GM12878 (cell line): ENCODE data around the gene CORO1C. TPM values are rescaled to one million over a fixed set of nuclear protein-coding genes. Genes with fewer than 3 reads are reported as not detected.

Experiments
- ATAC-seq: fragments of 200-7000 bp; cut with Tn5 transposase; 3 replicates; pipeline ENCODE4 v1.9.1; 2020; ENCODE audit warnings: mild to moderate bottlenecking, moderate library complexity
- BruUV-seq: library from RNA; stranded (reverse); fragments of 400-500 nt; replicated peaks from 2 replicates; lab custom pipeline; 2021; lab: Mats Ljungman, UMichigan
- CTCF ChIA-PET: fragments of 300-600 bp; sonication (Branson Sonifier 250); formaldehyde crosslinking; extraction: SDS; loops from one replicate; lab custom pipeline; 2021; ENCODE audit warnings: inconsistent platforms; lab: Yijun Ruan, JAX
- POLR2A ChIA-PET: fragments of 350-600 bp; formaldehyde crosslinking; extraction: SDS; loops from one replicate; lab custom pipeline; 2021; ENCODE audit warnings: inconsistent platforms; lab: Charles Lee
- RAD21 ChIA-PET: fragments of 300-600 bp; sonication (Branson Sonifier 250); formaldehyde crosslinking; loops from one replicate; lab custom pipeline; 2023; ENCODE audit warnings: antibody characterized with exemption; ENCODE audit not compliant: unreplicated experiment; lab: Charles Lee
- SMC1A ChIA-PET: fragments of 300-600 bp; sonication (Branson Sonifier 250); formaldehyde crosslinking; loops from one replicate; lab custom pipeline; 2023; ENCODE audit not compliant: unreplicated experiment, uncharacterized antibody; lab: Charles Lee
- DNase-seq: peaks from one replicate; pipeline ENCODE4 v3.0.0-alpha.2; 2011; ENCODE audit warnings: low read depth, low spot score
- FAIRE-seq: peaks from 3 replicates; lab custom pipeline; 2011; peaks lifted over from hg19 to GRCh38; lab: Jason Lieb, UNC
- H2AFZ ChIP-seq: 2 replicates; pipeline ENCODE4 v1.6.0; 2011; ENCODE audit warnings: low read depth, low read length, control low read depth; ENCODE audit not compliant: control insufficient read depth
- H3K27ac ChIP-seq: 2 replicates; pipeline ENCODE4 v1.5.1; 2011; ENCODE audit warnings: control low read depth; ENCODE audit not compliant: control insufficient read depth, insufficient read depth
- H3K27me3 ChIP-seq, 2 experiments: replicated peaks in 1 of 2; 2 replicates each; pipeline versions ENCODE4 v1.6.0 to v1.6.1; 2011; ENCODE audit warnings: low read length in 1 of 2; ENCODE audit not compliant: control insufficient read depth in 2 of 2, insufficient read depth in 2 of 2
- H3K36me3 ChIP-seq, 2 experiments: 2 replicates each; pipeline ENCODE4 v1.5.1; 2011; ENCODE audit warnings: low read length in 1 of 2; ENCODE audit not compliant: control insufficient read depth in 2 of 2, insufficient read depth in 2 of 2
- H3K4me1 ChIP-seq: 2 replicates; pipeline ENCODE4 v1.6.1; 2011; ENCODE audit warnings: mild to moderate bottlenecking, low read length, moderate library complexity, mixed read lengths; ENCODE audit not compliant: control insufficient read depth, insufficient read depth
- H3K4me2 ChIP-seq: 2 replicates; pipeline ENCODE4 v1.6.0; 2011; ENCODE audit warnings: control low read depth; ENCODE audit not compliant: control insufficient read depth, insufficient read depth
- H3K4me3 ChIP-seq: fragments of 200-600 bp; sonication (generic); 2 replicates; pipeline ENCODE4 v1.5.1; 2016
- H3K79me2 ChIP-seq: 2 replicates; pipeline ENCODE4 v1.6.0; 2011; ENCODE audit warnings: low read length; ENCODE audit not compliant: control insufficient read depth, insufficient read depth
- H3K9ac ChIP-seq: 2 replicates; pipeline ENCODE4 v1.8.0; 2011; ENCODE audit warnings: low read length, control low read depth, mixed read lengths; ENCODE audit not compliant: control insufficient read depth, insufficient read depth
- H3K9me3 ChIP-seq: replicated peaks from 3 replicates; pipeline ENCODE4 v1.5.1; 2011; ENCODE audit warnings: mild to moderate bottlenecking, low read length; ENCODE audit not compliant: control insufficient read depth, insufficient read depth
- H4K20me1 ChIP-seq: 2 replicates; pipeline ENCODE4 v1.6.0; 2011; ENCODE audit not compliant: control insufficient read depth, insufficient read depth
- FOXK2 ChIP-seq: fragments of 450-650 bp; IDR thresholded peaks from 2 replicates; pipeline ENCODE4 v1.6.1; 2017; ENCODE audit warnings: mild to moderate bottlenecking, moderate library complexity
- HCFC1 ChIP-seq: fragments of 150-350 bp; IDR thresholded peaks from 2 replicates; pipeline ENCODE4 v1.6.1; 2014; ENCODE audit warnings: low read length
- JUNB ChIP-seq: IDR thresholded peaks from 2 replicates; pipeline ENCODE4 v1.6.1; 2016; ENCODE audit warnings: antibody characterized with exemption, mild to moderate bottlenecking
- MEF2B ChIP-seq: fragments of 450-650 bp; IDR thresholded peaks from 2 replicates; pipeline ENCODE4 v1.6.1; 2018; ENCODE audit warnings: mild to moderate bottlenecking, moderate library complexity; ENCODE audit not compliant: partially characterized antibody, poor library complexity, severe bottlenecking
- MXI1 ChIP-seq: fragments of 150-350 bp; IDR thresholded peaks from 2 replicates; pipeline ENCODE4 v1.6.1; 2011; ENCODE audit warnings: low read depth, mild to moderate bottlenecking, inconsistent platforms, low read length, improper control_type of control experiment
- PAX8 ChIP-seq: fragments of 450-650 bp; IDR thresholded peaks from 2 replicates; pipeline ENCODE4 v1.6.1; 2017; ENCODE audit warnings: mild to moderate bottlenecking, moderate library complexity
- RAD51 ChIP-seq: fragments of 450-650 bp; IDR thresholded peaks from 2 replicates; pipeline ENCODE4 v1.6.1; 2016; ENCODE audit warnings: moderate library complexity, mild to moderate bottlenecking, inconsistent platforms
- RBBP5 ChIP-seq: fragments of 200-600 bp; sonication (generic); conservative IDR thresholded peaks from 2 replicates; pipeline ENCODE4 v1.6.1; 2016
- WRNIP1 ChIP-seq: IDR thresholded peaks from 2 replicates; pipeline ENCODE4 v1.6.1; 2011; ENCODE audit warnings: low read depth, low read length, improper control_type of control experiment, borderline replicate concordance
- ZNF207 ChIP-seq: fragments of 450-650 bp; IDR thresholded peaks from 2 replicates; pipeline ENCODE4 v1.6.1; 2014; ENCODE audit warnings: antibody characterized with exemption, mild to moderate bottlenecking, borderline replicate concordance
- WGBS: methylation state at CpG from one replicate; pipeline ENCODE4 v1.1.6; 2016; ENCODE audit warnings: low lambda C conversion rate; ENCODE audit not compliant: insufficient replicate concordance, insufficient coverage; ENCODE audit errors: missing lambda C conversion rate; 5-methylcytosine and 5-hydroxymethylcytosine counted together
- in situ Hi-C: fragments of 300-500 bp; cut with MboI; formaldehyde crosslinking; loops from 9 replicates; pipeline ENCODE4 v1.14.3; 2018; ENCODE audit warnings: mixed read lengths
- intact Hi-C: fragments of 100-400 bp; cut with micrococcal nuclease; formaldehyde crosslinking; loops from one replicate; pipeline ENCODE4 v1.14.2; 2022; ENCODE audit not compliant: unreplicated experiment
- polyA plus RNA-seq, 11 experiments: library from polyadenylated mRNA; depleted of rRNA in 4 of 11; unstranded in 6 of 11; stranded (reverse) in 5 of 11; fragments of >200 nt; fragmentation: Nextera tagmentation in 4 of 11; fragmentation: Illumina TruSeq in 1 of 11; extraction: Ambion mirVana in 4 of 11; extraction: Trizol in 1 of 11; gene quantifications; 1 replicate in 1 of 11; 2 replicates in 10 of 11; pipeline versions ENCODE4 v1.2.1 to v1.2.3, GENCODE V29; 2011 to 2016; ENCODE audit warnings: inconsistent platforms in 2 of 11, missing spikeins in 2 of 11, low read depth in 1 of 11
- total RNA-seq, 4 experiments: library from RNA; depleted of rRNA in 3 of 4; stranded (reverse); fragments of >200 nt in 3 of 4; fragmentation: Illumina TruSeq in 1 of 4; extraction: Trizol in 1 of 4; gene quantifications; 2 replicates each; pipeline versions ENCODE4 v1.2.1 to v1.2.3, GENCODE V29; 2013 to 2021
- TF ChIP-seq, protein P1 (sequence below): fragments of 450-650 bp; IDR thresholded peaks from 2 replicates; pipeline ENCODE4 v1.6.1; 2017; ENCODE audit warnings: borderline replicate concordance
- TF ChIP-seq, protein P2 (sequence below): fragments of 450-650 bp; conservative IDR thresholded peaks from 2 replicates; pipeline ENCODE4 v1.6.1; 2017; ENCODE audit warnings: mild to moderate bottlenecking, moderate library complexity
- TF ChIP-seq, protein P3 (sequence below): fragments of 450-650 bp; formaldehyde crosslinking; IDR thresholded peaks from 2 replicates; pipeline ENCODE4 v1.5.0; 2022; ENCODE audit warnings: mild to moderate bottlenecking, missing genetic modification characterization

CORO1C gene
- total and polyA plus RNA-seq, 10 of the 15 experiments (the other 5 are each of a cell fraction or from before 2014, with no cell fraction given): 52.7 to 254 (median 171) TPM

DNA sequence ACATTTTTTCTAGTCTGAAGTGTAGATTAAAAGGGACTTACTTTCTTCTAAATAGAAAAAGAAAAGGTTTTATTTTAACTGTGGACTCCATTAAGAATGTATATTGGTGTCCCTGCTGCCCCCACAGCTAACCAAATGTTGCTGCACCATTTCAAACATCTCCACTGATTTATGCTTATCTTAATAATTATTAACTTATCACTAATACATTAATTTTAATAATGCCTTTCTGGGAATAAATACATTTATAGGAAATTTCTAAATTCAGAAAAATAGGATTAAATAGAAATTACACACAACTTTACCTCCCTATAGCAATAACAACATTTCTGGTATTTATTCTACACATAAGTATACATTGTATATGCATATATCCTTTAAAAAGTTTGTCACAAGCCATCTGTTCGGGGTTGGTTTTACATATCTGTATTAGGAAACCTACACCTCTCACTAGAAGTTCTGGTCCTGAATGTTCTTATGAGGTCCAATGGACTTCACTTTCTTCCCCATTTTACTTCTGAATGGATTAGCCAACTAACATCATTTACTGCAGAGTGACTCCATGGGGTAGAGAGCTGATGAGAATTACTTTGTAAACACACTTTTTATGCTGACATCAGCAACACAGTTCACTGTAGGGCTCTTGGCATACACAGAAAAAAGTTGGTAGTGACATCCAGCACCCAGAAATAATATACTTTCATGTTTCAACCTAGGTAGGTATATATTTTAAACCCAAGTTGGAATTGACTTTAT is 88.2 kb downstream of the CORO1C start:
- POLR2A ChIA-PET: interaction anchor here (0.7 kb wide), 1 partner anchor 21 kb away, joined by 3 read pairs; no protein-coding TSS in a partner anchor
- Histone ChIP-seq H3K9ac (no peak overlapping the region), H3K79me2 (no peaks in the 10 kb centered on the region; the same call in 1 of the 2 replicates), H3K27ac (no peak overlapping the region), H3K27me3 (no peaks in the 10 kb centered on the region), H4K20me1 (no peaks in the 10 kb centered on the region), H3K4me1 (peaks cover 41% of the 10 kb centered on the region), H3K4me3 (no peak overlapping the region), H2AFZ (no peak overlapping the region), H3K4me2 (no peak overlapping the region), H3K36me3 (peaks cover 13 to 20% of the 10 kb centered on the region in 2 experiments), H3K9me3 (no peaks in the 10 kb centered on the region)
- BruUV-seq: no TSS peak
- SMC1A ChIA-PET: interaction anchor here (13.1 to 16.7 kb wide), 2 partner anchors 20 to 75 kb away, joined by 219 to 397 read pairs; partner anchors contain the start of genes ISCU and SART3
- no peak for ATAC-seq
- intact Hi-C loops (no loop called here), in situ Hi-C loops (no loop called here)
- no peak for FAIRE-seq
- TF ChIP-seq, protein P1, sequence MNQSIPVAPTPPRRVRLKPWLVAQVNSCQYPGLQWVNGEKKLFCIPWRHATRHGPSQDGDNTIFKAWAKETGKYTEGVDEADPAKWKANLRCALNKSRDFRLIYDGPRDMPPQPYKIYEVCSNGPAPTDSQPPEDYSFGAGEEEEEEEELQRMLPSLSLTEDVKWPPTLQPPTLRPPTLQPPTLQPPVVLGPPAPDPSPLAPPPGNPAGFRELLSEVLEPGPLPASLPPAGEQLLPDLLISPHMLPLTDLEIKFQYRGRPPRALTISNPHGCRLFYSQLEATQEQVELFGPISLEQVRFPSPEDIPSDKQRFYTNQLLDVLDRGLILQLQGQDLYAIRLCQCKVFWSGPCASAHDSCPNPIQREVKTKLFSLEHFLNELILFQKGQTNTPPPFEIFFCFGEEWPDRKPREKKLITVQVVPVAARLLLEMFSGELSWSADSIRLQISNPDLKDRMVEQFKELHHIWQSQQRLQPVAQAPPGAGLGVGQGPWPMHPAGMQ: no peak
- TF ChIP-seq PAX8 (no peak), HCFC1 (no peak), FOXK2 (no peak), WRNIP1 (no peak), RAD51 (no peak), MEF2B (no peak), MXI1 (no peak), ZNF207 (no peak), RBBP5 (no peak), JUNB (no peak)
- TF ChIP-seq, protein P2, sequence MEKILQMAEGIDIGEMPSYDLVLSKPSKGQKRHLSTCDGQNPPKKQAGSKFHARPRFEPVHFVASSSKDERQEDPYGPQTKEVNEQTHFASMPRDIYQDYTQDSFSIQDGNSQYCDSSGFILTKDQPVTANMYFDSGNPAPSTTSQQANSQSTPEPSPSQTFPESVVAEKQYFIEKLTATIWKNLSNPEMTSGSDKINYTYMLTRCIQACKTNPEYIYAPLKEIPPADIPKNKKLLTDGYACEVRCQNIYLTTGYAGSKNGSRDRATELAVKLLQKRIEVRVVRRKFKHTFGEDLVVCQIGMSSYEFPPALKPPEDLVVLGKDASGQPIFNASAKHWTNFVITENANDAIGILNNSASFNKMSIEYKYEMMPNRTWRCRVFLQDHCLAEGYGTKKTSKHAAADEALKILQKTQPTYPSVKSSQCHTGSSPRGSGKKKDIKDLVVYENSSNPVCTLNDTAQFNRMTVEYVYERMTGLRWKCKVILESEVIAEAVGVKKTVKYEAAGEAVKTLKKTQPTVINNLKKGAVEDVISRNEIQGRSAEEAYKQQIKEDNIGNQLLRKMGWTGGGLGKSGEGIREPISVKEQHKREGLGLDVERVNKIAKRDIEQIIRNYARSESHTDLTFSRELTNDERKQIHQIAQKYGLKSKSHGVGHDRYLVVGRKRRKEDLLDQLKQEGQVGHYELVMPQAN: no peak
- TF ChIP-seq, protein P3, sequence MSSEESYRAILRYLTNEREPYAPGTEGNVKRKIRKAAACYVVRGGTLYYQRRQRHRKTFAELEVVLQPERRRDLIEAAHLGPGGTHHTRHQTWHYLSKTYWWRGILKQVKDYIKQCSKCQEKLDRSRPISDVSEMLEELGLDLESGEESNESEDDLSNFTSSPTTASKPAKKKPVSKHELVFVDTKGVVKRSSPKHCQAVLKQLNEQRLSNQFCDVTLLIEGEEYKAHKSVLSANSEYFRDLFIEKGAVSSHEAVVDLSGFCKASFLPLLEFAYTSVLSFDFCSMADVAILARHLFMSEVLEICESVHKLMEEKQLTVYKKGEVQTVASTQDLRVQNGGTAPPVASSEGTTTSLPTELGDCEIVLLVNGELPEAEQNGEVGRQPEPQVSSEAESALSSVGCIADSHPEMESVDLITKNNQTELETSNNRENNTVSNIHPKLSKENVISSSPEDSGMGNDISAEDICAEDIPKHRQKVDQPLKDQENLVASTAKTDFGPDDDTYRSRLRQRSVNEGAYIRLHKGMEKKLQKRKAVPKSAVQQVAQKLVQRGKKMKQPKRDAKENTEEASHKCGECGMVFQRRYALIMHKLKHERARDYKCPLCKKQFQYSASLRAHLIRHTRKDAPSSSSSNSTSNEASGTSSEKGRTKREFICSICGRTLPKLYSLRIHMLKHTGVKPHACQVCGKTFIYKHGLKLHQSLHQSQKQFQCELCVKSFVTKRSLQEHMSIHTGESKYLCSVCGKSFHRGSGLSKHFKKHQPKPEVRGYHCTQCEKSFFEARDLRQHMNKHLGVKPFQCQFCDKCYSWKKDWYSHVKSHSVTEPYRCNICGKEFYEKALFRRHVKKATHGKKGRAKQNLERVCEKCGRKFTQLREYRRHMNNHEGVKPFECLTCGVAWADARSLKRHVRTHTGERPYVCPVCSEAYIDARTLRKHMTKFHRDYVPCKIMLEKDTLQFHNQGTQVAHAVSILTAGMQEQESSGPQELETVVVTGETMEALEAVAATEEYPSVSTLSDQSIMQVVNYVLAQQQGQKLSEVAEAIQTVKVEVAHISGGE (CRISPR knock-in tag): no peak
- RAD21 ChIA-PET: interaction anchor here (11.6 to 17.3 kb wide), 2 partner anchors 22 to 77 kb away, joined by 221 to 413 read pairs; partner anchors contain the start of genes ISCU and SART3
- WGBS: 93% methylated on average over 1 of the region's 1 CpG
- DNase-seq: no peak
- CTCF ChIA-PET: interaction anchor here (13.9 to 14.1 kb wide), 2 partner anchors 22 to 24 kb away, joined by 156 to 193 read pairs; no protein-coding TSS in a partner anchor
